ENCODE data around the gene NPPA.

Gene NPPA

DNA sequence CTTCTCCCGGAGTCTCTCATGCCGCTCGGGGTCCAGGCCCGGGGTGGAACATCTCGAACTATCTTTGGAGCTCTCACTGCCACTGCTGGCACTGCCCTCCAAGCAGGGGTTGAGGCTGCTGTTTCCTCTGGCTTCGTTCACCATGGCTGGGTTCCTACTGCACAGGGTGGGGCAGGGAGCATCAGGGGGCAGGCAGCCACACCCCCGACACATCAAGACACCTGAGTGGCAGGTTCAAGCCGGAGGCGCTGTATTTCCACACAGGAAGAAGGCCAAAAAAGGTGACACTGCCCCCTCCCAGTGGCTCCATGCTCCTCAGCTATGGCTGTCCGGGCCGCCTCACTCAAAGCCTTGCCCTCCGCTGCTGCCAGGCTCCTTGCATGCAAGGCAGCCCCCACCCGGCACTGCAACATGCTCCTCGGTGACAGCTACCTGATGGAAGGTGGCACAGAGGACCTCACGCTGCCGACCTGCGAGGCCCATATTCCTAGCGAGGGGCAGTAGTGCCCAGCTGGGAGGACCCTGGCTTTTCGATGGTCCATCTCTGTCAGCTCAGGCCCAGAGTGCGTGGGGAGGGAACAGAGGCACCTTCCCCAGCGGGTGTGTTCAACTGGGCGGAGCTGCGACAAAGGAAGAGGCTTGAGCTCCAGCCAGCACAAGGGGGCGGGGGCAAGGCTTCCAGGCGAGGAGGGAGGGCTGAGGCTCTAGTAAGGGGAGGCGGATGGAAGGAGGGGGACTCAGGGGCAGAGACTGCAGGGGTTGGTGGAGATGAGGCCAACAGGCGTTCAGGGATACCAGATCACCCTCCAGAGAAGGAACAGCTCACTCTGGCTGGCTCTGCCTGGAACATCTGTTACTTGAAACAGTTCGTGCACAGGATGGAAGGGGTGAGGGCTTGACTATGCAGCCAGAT, 44.4 kb downstream of the NPPA start:
- TF ChIP-seq, protein P1, sequence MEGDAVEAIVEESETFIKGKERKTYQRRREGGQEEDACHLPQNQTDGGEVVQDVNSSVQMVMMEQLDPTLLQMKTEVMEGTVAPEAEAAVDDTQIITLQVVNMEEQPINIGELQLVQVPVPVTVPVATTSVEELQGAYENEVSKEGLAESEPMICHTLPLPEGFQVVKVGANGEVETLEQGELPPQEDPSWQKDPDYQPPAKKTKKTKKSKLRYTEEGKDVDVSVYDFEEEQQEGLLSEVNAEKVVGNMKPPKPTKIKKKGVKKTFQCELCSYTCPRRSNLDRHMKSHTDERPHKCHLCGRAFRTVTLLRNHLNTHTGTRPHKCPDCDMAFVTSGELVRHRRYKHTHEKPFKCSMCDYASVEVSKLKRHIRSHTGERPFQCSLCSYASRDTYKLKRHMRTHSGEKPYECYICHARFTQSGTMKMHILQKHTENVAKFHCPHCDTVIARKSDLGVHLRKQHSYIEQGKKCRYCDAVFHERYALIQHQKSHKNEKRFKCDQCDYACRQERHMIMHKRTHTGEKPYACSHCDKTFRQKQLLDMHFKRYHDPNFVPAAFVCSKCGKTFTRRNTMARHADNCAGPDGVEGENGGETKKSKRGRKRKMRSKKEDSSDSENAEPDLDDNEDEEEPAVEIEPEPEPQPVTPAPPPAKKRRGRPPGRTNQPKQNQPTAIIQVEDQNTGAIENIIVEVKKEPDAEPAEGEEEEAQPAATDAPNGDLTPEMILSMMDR (IDR thresholded peaks at IDR 0.05; ENCODE audit: low read depth, low read length): no peak
- peak; percentile 97 for DNase-seq (ENCODE audit: low read depth, low spot score)
- H3K4me3 ChIP-seq (ENCODE audit: low read depth, low read length): peak overlapping the region; percentile 58
- in situ Hi-C loops (cut with HindIII; ENCODE audit: low sequenced_read_pairs): no loop called here

DNA sequence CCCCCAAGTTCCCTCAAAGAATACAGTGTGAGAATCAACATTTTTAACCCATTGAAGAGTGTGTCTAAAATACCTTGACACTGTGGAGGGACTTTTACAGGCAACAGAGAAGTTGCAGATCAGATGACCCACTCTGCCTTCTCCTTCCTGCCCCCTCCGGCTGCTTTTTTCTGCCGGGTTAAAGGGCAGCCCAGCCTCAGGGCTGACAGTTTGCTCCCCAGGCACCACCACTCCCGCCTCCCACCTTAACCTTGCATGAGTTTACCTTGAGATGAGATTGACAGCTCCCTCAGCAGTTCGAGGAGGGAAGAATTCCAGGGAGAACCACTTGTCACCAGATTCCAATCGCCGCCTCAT, 45.0 kb downstream of the NPPA start:
- DNase-seq (ENCODE audit: low read depth, low spot score): no peak
- H3K4me3 ChIP-seq (ENCODE audit: low read depth, low read length): peak overlapping the region; percentile 58
- TF ChIP-seq, protein P1 (IDR thresholded peaks at IDR 0.05; ENCODE audit: low read depth, low read length): no peak
- in situ Hi-C loops (cut with HindIII; ENCODE audit: low sequenced_read_pairs): no loop called here

DNA sequence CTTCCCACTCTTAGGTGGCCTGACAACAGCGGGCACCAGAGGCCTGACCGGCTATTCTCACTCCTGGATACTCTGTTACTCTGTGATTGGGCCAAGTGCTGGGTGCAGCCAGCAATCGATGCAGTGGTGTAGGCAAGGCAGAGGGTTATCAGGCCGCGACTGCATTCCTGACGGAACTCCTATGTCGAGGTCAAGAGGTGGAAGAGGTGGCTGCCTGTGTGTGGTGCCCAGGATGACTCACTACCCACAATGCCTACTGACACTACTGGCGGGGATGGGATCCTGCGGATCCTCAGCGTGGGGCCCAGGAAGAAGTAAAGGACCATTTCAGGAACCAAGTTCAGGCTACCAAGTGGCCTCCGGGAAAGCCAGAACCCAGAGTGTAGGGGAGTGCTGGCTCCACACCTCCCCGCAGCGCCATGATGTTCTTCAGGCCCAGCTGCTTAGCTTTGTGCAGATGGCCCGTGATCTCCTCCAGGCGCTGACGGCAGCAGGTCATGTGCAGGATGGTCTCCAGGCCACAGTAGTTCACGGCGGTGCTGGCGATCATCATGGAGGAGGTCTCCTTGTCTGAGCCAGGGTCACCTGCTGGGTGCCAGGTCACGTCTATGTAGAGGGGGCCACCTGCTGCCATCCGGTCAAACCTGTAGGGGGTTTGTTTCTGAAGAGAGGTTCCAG, 46.7 kb downstream of the NPPA start:
- TF ChIP-seq, protein P1 (IDR thresholded peaks at IDR 0.05; ENCODE audit: low read depth, low read length): no peak
- in situ Hi-C loops (cut with HindIII; ENCODE audit: low sequenced_read_pairs): no loop called here
- no peak for DNase-seq (ENCODE audit: low read depth, low spot score)
- H3K4me3 ChIP-seq (ENCODE audit: low read depth, low read length): no peak overlapping the region

DNA sequence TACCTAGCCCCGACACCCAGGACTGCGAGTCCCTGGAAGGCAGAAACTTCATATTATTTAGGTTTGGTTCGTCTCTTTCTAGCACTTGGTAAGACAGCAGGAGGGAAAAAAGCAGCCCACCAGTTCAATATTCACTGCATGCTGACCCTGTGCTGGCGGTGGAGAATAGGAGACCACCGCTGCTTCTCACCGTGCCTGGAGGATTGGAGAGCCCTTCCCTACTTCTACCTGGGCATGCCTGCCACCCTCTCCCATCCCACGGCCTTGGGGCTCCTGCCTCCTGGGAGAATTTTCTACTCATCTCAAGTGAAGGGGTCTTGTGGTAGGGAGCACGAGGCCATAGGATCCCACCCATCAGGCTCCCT, 47.2 kb downstream of the NPPA start:
- DNase-seq (ENCODE audit: low read depth, low spot score): no peak
- in situ Hi-C loops (cut with HindIII; ENCODE audit: low sequenced_read_pairs): no loop called here
- TF ChIP-seq, protein P1 (IDR thresholded peaks at IDR 0.05; ENCODE audit: low read depth, low read length): no peak
- no peak overlapping the region for H3K4me3 ChIP-seq (ENCODE audit: low read depth, low read length)

DNA sequence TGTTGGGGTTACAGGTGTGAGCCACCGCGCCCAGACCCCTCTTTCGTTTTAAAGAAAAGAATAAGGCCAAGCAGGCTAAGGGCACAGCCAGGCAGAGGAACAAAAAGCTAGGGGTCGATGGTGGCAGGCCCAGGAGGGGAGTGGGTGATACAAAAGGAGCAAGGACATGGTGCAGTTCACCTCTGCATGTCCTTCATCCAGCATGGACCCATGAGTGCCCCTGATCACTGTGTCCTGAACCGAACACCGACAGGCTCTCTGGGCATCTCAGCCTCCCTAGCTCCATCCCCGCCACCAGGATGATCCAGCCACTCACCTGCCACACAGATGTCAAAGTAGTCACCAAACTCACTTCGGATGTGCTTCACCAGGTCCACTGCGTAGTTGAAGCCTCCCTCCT, 47.7 kb downstream of the NPPA start:
- no peak overlapping the region for H3K4me3 ChIP-seq (ENCODE audit: low read depth, low read length)
- DNase-seq (ENCODE audit: low read depth, low spot score): no peak
- in situ Hi-C loops (cut with HindIII; ENCODE audit: low sequenced_read_pairs): no loop called here
- TF ChIP-seq, protein P1 (IDR thresholded peaks at IDR 0.05; ENCODE audit: low read depth, low read length): no peak

DNA sequence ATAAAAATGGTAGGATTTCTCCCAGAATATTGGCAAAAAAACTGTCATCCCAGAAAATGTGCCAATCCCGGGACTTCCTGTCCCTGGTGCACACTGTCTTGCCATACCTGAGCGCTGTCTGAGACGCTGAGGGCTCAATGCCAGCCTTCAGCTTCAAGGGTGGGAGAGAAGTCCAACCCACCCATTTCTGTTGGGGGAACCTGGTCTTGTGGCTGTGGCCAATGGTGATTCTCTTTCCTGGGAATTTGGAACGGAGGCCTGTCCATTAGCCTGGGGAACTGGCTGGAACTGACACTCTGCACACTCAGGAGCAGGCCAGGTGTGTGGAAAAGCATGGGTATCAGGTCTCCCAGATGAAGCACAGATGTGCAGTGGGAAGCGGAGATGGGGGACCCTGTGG, 48.5 kb downstream of the NPPA start:
- in situ Hi-C loops (cut with HindIII; ENCODE audit: low sequenced_read_pairs): no loop called here
- no peak for DNase-seq (ENCODE audit: low read depth, low spot score)
- TF ChIP-seq, protein P1 (IDR thresholded peaks at IDR 0.05; ENCODE audit: low read depth, low read length): no peak
- H3K4me3 ChIP-seq (ENCODE audit: low read depth, low read length): no peak overlapping the region
